Measurements from ENCODE around the gene NUP188. TPM values are rescaled to one million over a fixed set of nuclear protein-coding genes. Genes with fewer than 3 reads are reported as not detected.

NUP188 gene
- total RNA-seq, 6 experiments from 2014 or later = 42.1 to 58.2 (median 54.2) TPM

DNA sequence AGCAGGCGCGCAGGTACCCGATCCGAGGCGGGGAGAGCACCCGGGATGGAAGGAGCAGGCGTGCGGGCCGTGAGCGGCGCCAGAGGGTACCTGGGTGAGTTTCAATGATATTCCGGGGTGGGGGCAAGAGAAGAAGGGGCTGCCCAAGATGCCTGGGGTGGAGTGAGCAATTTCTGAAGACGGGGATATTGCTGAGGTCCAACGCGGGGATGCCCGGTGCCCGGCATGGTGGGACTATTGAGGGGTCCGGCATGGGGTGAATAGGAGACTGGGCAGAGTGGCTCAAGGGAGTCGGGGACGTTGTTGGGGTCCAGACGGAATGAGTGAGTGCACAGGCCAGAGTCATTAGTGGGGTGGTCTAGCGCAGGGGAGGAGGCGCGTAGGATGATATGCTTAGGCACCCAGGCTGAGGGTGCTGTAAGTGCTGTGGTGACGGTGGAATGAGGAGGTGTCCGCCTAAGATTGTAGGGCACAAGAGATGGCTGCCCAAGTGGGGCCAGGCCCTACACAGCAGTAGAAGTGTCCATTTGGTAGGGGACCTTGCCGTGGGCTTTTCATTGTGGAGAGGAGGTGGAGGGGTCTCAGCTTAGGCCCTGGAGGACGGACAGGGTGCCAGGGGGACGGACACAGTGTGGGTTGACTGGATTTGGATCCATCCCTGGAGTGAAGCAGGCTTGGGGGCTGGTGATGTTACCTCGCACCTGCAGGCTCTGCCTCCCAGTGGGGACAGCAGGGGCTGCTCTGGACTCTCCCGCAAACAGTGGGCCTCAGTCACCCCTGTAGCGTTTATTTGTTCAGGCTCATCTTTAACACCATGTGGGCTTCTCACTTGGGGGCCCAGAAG lies 89.6 kb downstream of the NUP188 start:
- peaks cover 24% of the 10 kb centered on the region for H3K4me1 Mint-ChIP-seq (ENCODE audit: low read depth)
- no peak for DNase-seq
- peaks cover 5% of the 10 kb centered on the region; the same call in 1 of the 2 replicates for H3K36me3 Mint-ChIP-seq (ENCODE audit: low read depth)
- H3K4me3 Mint-ChIP-seq = peak overlapping the region; percentile 96
- peaks cover 1% of the 10 kb centered on the region; the same call in 1 of the 2 replicates for H3K27me3 Mint-ChIP-seq (ENCODE audit: insufficient read depth)
- H3K9me3 Mint-ChIP-seq = no peaks in the 10 kb centered on the region
- TF ChIP-seq, protein P1, sequence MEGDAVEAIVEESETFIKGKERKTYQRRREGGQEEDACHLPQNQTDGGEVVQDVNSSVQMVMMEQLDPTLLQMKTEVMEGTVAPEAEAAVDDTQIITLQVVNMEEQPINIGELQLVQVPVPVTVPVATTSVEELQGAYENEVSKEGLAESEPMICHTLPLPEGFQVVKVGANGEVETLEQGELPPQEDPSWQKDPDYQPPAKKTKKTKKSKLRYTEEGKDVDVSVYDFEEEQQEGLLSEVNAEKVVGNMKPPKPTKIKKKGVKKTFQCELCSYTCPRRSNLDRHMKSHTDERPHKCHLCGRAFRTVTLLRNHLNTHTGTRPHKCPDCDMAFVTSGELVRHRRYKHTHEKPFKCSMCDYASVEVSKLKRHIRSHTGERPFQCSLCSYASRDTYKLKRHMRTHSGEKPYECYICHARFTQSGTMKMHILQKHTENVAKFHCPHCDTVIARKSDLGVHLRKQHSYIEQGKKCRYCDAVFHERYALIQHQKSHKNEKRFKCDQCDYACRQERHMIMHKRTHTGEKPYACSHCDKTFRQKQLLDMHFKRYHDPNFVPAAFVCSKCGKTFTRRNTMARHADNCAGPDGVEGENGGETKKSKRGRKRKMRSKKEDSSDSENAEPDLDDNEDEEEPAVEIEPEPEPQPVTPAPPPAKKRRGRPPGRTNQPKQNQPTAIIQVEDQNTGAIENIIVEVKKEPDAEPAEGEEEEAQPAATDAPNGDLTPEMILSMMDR (IDR thresholded peaks at IDR 0.05) = no peak
- peak overlapping the region; percentile 79 for H3K27ac Mint-ChIP-seq

DNA sequence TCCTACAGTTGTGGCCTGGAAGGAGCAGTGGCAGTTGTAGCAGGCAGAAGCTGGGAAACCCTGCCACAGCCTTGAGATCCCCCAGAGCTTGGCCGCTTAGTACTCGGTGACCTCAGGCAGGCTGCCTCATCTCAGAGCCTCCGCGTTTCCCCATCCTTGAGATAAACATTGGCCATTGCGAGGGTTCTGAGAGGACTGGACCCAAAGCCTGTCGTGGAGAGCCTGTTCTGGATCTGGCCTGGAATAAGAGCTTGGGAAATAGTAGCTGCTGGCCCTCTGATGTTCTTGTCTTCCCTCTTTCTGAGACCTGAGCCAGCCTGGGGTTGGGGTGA lies 90.2 kb downstream of the NUP188 start:
- H3K36me3 Mint-ChIP-seq (ENCODE audit: low read depth) = peaks cover 5% of the 10 kb centered on the region; the same call in 1 of the 2 replicates
- H3K27ac Mint-ChIP-seq = peak overlapping the region; percentile 79
- no peak for DNase-seq
- H3K9me3 Mint-ChIP-seq = no peaks in the 10 kb centered on the region
- peaks cover 24% of the 10 kb centered on the region for H3K4me1 Mint-ChIP-seq (ENCODE audit: low read depth)
- no peaks in the 10 kb centered on the region for H3K27me3 Mint-ChIP-seq (ENCODE audit: insufficient read depth)
- TF ChIP-seq, protein P1 (IDR thresholded peaks at IDR 0.05) = no peak
- H3K4me3 Mint-ChIP-seq = peak overlapping the region; percentile 96

DNA sequence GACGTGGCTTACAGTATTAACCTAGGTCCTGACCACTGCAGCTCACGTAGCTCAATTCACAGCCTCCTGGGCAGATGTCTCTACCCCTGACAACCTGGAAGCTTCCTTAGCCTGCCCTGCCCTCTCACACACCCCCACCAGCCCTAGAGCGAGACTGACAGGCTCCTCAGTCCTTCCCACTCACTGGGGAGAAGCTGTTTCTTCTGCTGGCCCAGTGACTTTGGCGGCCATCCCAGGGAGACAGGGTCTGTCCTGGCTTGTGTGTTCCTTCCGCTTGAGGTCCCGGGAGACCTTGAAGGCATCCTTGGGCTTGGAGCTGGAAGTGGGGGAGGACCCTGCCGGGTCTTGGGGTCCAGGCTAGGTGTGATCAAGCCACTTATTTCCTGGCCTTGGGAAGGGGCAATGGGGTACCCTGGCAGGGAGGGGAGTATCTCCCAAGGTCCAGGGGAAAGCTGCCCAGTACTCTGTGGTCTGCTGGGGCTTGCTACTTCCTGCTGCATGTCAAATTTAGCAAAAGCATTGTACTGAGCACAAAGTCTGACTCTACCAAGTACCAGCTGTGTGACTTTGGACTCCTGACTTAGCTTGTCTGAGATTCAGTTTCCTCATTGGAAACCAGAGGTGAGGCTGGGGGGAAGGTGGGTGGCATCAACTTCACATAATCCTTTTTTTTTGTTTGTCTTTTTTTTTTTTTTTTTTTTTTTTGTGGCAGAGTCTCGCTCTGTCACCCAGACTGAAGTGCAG lies 90.8 kb downstream of the NUP188 start:
- no peaks in the 10 kb centered on the region for H3K27me3 Mint-ChIP-seq (ENCODE audit: insufficient read depth)

DNA sequence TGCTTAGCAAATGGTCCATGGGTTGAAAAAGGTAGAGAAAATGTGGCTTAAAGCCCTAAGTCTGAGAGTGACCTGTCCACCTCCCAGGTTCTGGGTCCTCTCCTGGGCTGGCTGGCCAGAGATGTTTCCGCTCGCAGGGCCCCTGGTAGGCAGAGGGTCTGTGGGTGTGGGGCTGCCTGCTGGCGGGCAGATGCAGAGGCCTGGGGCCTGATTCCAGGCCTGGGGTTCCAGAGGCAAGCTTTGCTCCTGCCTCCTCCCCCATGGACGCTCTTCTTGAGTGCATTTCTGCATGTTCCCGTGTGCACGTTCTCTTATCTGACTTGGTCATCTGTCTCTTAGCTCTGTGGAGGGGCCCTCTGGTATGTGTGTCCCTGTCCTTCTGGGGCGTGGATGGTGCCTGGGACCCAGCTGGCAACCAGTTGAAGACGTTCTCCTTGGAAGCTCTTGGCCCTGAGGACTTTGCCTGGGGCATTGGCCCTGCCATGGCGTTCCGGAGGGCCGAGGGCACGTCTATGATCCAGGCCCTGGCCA lies 92.7 kb downstream of the NUP188 start:
- H3K4me3 Mint-ChIP-seq = no peak overlapping the region; the same call in 1 of the 2 replicates
- H3K9me3 Mint-ChIP-seq = no peaks in the 10 kb centered on the region
- no peak for DNase-seq
- no peak overlapping the region for H3K27ac Mint-ChIP-seq
- no peaks in the 10 kb centered on the region for H3K27me3 Mint-ChIP-seq (ENCODE audit: insufficient read depth)
- peaks cover 9% of the 10 kb centered on the region; the same call in 1 of the 2 replicates for H3K36me3 Mint-ChIP-seq (ENCODE audit: low read depth)
- H3K4me1 Mint-ChIP-seq (ENCODE audit: low read depth) = peaks cover 24% of the 10 kb centered on the region
- TF ChIP-seq, protein P1 (IDR thresholded peaks at IDR 0.05) = no peak

More for the DNA sequence above, 90.8 kb downstream of the NUP188 start:
- no peak for DNase-seq
- peak overlapping the region; percentile 96 for H3K4me3 Mint-ChIP-seq
- peaks cover 24% of the 10 kb centered on the region for H3K4me1 Mint-ChIP-seq (ENCODE audit: low read depth)
- H3K36me3 Mint-ChIP-seq (ENCODE audit: low read depth) = peaks cover 5% of the 10 kb centered on the region; the same call in 1 of the 2 replicates
- no peaks in the 10 kb centered on the region for H3K9me3 Mint-ChIP-seq
- H3K27ac Mint-ChIP-seq = peak overlapping the region; percentile 79; the same call in 1 of the 2 replicates
- TF ChIP-seq, protein P1 (IDR thresholded peaks at IDR 0.05) = no peak

DNA sequence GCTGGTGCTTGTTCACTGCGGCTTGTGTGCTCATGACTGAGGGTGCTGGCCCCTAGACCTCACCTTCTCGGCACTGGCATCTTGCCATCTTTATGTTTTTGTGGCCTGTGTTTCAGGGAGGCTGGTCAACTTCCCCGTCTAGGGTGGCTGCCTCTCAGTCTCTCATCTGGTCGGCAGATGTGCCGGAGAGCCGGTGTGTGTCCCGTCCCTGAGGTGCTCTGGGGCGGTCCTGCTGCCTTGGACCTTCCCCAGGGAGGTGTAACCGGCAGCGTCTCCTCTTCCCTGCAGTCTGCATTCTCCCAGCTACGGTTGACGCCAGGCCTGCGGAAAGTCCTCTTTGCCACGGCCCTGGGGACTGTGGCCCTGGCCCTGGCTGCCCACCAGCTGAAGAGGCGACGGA lies 94.5 kb downstream of the NUP188 start:
- Mint-ChIP-seq H3K9me3 (no peaks in the 10 kb centered on the region), H3K27me3 (ENCODE audit: insufficient read depth) (no peaks in the 10 kb centered on the region), H3K4me1 (ENCODE audit: low read depth) (peaks cover 15% of the 10 kb centered on the region), H3K36me3 (ENCODE audit: low read depth) (peaks cover 9% of the 10 kb centered on the region; the same call in 1 of the 2 replicates), H3K27ac (no peak overlapping the region), H3K4me3 (no peak overlapping the region)
- TF ChIP-seq, protein P1 (IDR thresholded peaks at IDR 0.05) = no peak
- DNase-seq = no peak
